GM20000 (cell line): ENCODE data around the gene KDM4F.

Experiments
- DNase-seq: peaks from one replicate; pipeline ENCODE4 v3.0.0; 2012; ENCODE audit warnings: low spot score
- CTCF ChIP-seq: IDR thresholded peaks from 2 replicates; pipeline ENCODE4 v1.5.1; 2012; ENCODE audit warnings: mild to moderate bottlenecking, control low read depth; ENCODE audit errors: extremely low read depth, missing control alignments

Gene KDM4F

GRCh38 chr11:95084509-95084908, 35.3 kb downstream of the KDM4F start:
- no peak for TF ChIP-seq CTCF
- DNase-seq, result peak; percentile 39

- no peak for DNase-seq
- TF ChIP-seq CTCF, result no peak
Measured at GRCh38 chr11:95085117-95085816, 36.0 kb downstream of the KDM4F start.

GRCh38 chr11:95086151-95086550, 36.9 kb downstream of the KDM4F start:
- no peak for TF ChIP-seq CTCF
- DNase-seq, result no peak

- TF ChIP-seq CTCF, result no peak
- DNase-seq, result no peak
Measured at GRCh38 chr11:95086836-95087570, 37.8 kb downstream of the KDM4F start.

GRCh38 chr11:95088946-95089619, 39.9 kb downstream of the KDM4F start:
- DNase-seq, result peak; percentile 56
- no peak for TF ChIP-seq CTCF

- TF ChIP-seq CTCF, result no peak
- peak; percentile 93 for DNase-seq
Measured at GRCh38 chr11:95089620-95090542, 40.7 kb downstream of the KDM4F start, which contains the start of gene ENDOD1. TSS of gene ENDOD1 (plus strand) at chr11:95089846. CDS start at chr11:95089928, 82 bp downstream.
